Endothelial cell of umbilical vein (primary cell): ENCODE measurements around the gene ERAP2. TPM values are rescaled to one million over a fixed set of nuclear protein-coding genes. Genes with fewer than 3 reads are reported as not detected.

ENCODE experiments used
- BruUV-seq: library from RNA; stranded (reverse); fragments of 400-500 nt; replicated peaks from 2 replicates; lab custom pipeline; 2021; lab: Mats Ljungman, UMichigan
- CTCF ChIA-PET: fragments of 300-600, 350-600 bp; sonication (Branson Sonifier 250); formaldehyde crosslinking; loops from one replicate; lab custom pipeline; 2021; ENCODE audit warnings: antibody characterized with exemption, inconsistent platforms; lab: Charles Lee
- POLR2A ChIA-PET: fragments of 300-600, 350-600 bp; sonication (Branson Sonifier 250); formaldehyde crosslinking; loops from one replicate; lab custom pipeline; 2021; ENCODE audit warnings: antibody characterized with exemption, inconsistent platforms; lab: Charles Lee
- DNase-seq: peaks from one replicate; pipeline ENCODE4 v3.0.0-alpha.2; 2011; ENCODE audit warnings: low read depth, low spot score
- FAIRE-seq: peaks from 2 replicates; lab custom pipeline; 2011; peaks lifted over from hg19 to GRCh38; lab: Jason Lieb, UNC
- H2AFZ ChIP-seq: 2 replicates; pipeline ENCODE4 v1.6.0; 2012; ENCODE audit warnings: low read depth, low read length, control low read depth, inconsistent platforms
- H3K27ac ChIP-seq: 2 replicates; pipeline ENCODE4 v1.5.1; 2011; ENCODE audit warnings: low read depth, mild to moderate bottlenecking, control low read depth, low read length, moderate library complexity; ENCODE audit not compliant: insufficient read depth
- H3K27me3 ChIP-seq, 2 experiments: 2 replicates each; pipeline versions ENCODE4 v1.6.0 to v1.6.1; 2011; ENCODE audit warnings: low read length in 2 of 2, mixed read lengths in 1 of 2; ENCODE audit not compliant: control insufficient read depth in 2 of 2, insufficient read depth in 2 of 2
- H3K36me3 ChIP-seq, 2 experiments: 2 replicates in 1 of 2; 3 replicates in 1 of 2; pipeline ENCODE4 v1.5.1; 2011; ENCODE audit warnings: low read length in 2 of 2, mild to moderate bottlenecking in 1 of 2, moderate library complexity in 1 of 2; ENCODE audit not compliant: control insufficient read depth in 2 of 2, insufficient read depth in 2 of 2; ENCODE audit errors: extremely low read depth in 1 of 2
- H3K4me1 ChIP-seq: 3 replicates; pipeline ENCODE4 v1.5.1; 2011; ENCODE audit warnings: mild to moderate bottlenecking, low read length; ENCODE audit not compliant: control insufficient read depth, insufficient read depth; ENCODE audit errors: extremely low read depth
- H3K4me2 ChIP-seq: 2 replicates; pipeline ENCODE4 v1.6.1; 2011; ENCODE audit warnings: low read length, control low read depth, mixed read lengths; ENCODE audit not compliant: insufficient read depth
- H3K4me3 ChIP-seq, 3 experiments: fragments of 200-600 bp in 1 of 3; sonication (generic), shearing (Covaris generic) in 1 of 3; replicated peaks in 1 of 3; 2 replicates each; pipeline ENCODE4 v1.5.1; 2011 to 2016; ENCODE audit warnings: control low read depth in 3 of 3, low read length in 3 of 3, mild to moderate bottlenecking in 2 of 3, inconsistent platforms in 1 of 3, low read depth in 1 of 3, moderate library complexity in 1 of 3; ENCODE audit not compliant: insufficient read depth in 1 of 3
- H3K79me2 ChIP-seq: 2 replicates; pipeline ENCODE4 v1.6.0; 2012; ENCODE audit warnings: low read length, inconsistent platforms; ENCODE audit not compliant: control insufficient read depth, insufficient read depth
- H3K9ac ChIP-seq: replicated peaks from 2 replicates; pipeline ENCODE3; 2011; ENCODE audit warnings: low read length, control low read depth; ENCODE audit not compliant: insufficient read depth; ENCODE audit errors: extremely low read depth
- H3K9me1 ChIP-seq: replicated peaks from 3 replicates; pipeline ENCODE4 v1.6.0; 2011; ENCODE audit warnings: mild to moderate bottlenecking, low read length; ENCODE audit not compliant: control insufficient read depth, insufficient read depth; ENCODE audit errors: extremely low read depth
- H3K9me3 ChIP-seq: replicated peaks from 2 replicates; pipeline ENCODE4 v1.5.1; 2012; ENCODE audit warnings: low read length, inconsistent platforms; ENCODE audit not compliant: control insufficient read depth, insufficient read depth
- H4K20me1 ChIP-seq: replicated peaks from 2 replicates; pipeline ENCODE3; 2011; ENCODE audit warnings: mild to moderate bottlenecking, low read length; ENCODE audit not compliant: control insufficient read depth, insufficient read depth; ENCODE audit errors: extremely low read depth
- EZH2 ChIP-seq: IDR thresholded peaks from 2 replicates; pipeline ENCODE4 v1.6.1; 2012; ENCODE audit warnings: borderline replicate concordance, low read depth, mild to moderate bottlenecking, moderate library complexity, low read length, inconsistent platforms; ENCODE audit not compliant: severe bottlenecking
- FOS ChIP-seq: IDR thresholded peaks from 2 replicates; pipeline ENCODE4 v1.6.1; 2011; ENCODE audit warnings: mild to moderate bottlenecking, low read length, moderate library complexity, borderline replicate concordance; ENCODE audit not compliant: insufficient read depth
- GATA2 ChIP-seq: IDR thresholded peaks from 2 replicates; pipeline ENCODE4 v1.7.0; 2011; ENCODE audit warnings: low read depth, mild to moderate bottlenecking, moderate library complexity, mixed read lengths, low read length; ENCODE audit not compliant: insufficient read length, insufficient read depth
- JUN ChIP-seq: IDR thresholded peaks from 2 replicates; pipeline ENCODE4 v1.6.1; 2011; ENCODE audit warnings: borderline replicate concordance, low read depth; ENCODE audit not compliant: insufficient read length, insufficient read depth
- MYC ChIP-seq: IDR thresholded peaks from one replicate; pipeline ENCODE4 v1.6.1; 2011; ENCODE audit warnings: mild to moderate bottlenecking, low read depth, low read length
- POLR2A ChIP-seq: IDR thresholded peaks from 2 replicates; pipeline ENCODE4 v1.6.1; 2012; ENCODE audit warnings: low read depth, mild to moderate bottlenecking, control low read depth, low read length
- POLR2AphosphoS5 ChIP-seq: IDR thresholded peaks from 2 replicates; pipeline ENCODE4 v1.6.1; 2012; ENCODE audit warnings: low read depth, mild to moderate bottlenecking, control low read depth, low read length, moderate library complexity; ENCODE audit not compliant: insufficient read depth
- dilution Hi-C: fragments of 300-500 bp; cut with MboI; formaldehyde crosslinking; loops from one replicate; pipeline ENCODE4 v1.15.0; 2019; ENCODE audit warnings: low sequenced_read_pairs; ENCODE audit not compliant: extremely low pct_ligation_motif_present
- intact Hi-C: fragments of 100-400 bp; cut with micrococcal nuclease; formaldehyde crosslinking; loops from one replicate; pipeline ENCODE4 v1.10.0; 2022
- polyA plus RNA-seq, 4 experiments: library from polyadenylated mRNA; depleted of rRNA in 3 of 4; stranded (reverse) in 3 of 4; unstranded in 1 of 4; fragments of >200 nt; gene quantifications; 2 replicates each; pipeline versions ENCODE4 v1.2.1 to v1.2.3, GENCODE V29; 2011 to 2012; ENCODE audit warnings: missing spikeins in 1 of 4
- total RNA-seq: library from RNA; stranded (reverse); gene quantifications from 2 replicates; pipeline ENCODE4 v1.2.3, GENCODE V29; 2021
- TF ChIP-seq, protein P1 (sequence below), 2 donors: IDR thresholded peaks; 1 replicate in 1 of 2; 2 replicates in 1 of 2; pipeline ENCODE4 v1.5.1; 2011; ENCODE audit warnings: low read length in 2 of 2, mild to moderate bottlenecking in 2 of 2, moderate library complexity in 2 of 2, control low read depth in 1 of 2, inconsistent platforms in 1 of 2, low read depth in 1 of 2; ENCODE audit not compliant: insufficient read depth in 1 of 2; ENCODE audit errors: extremely low read depth in 1 of 2
- TF ChIP-seq, protein P2 (sequence below): IDR thresholded peaks from 2 replicates; pipeline ENCODE4 v1.6.1; 2011; ENCODE audit not compliant: insufficient read depth, insufficient read length

ERAP2 gene
- total and polyA plus RNA-seq, 2 donors (not counting 3 experiments of a cell fraction or from before 2014, with no cell fraction given): 3.1 to 10.0 TPM

DNA sequence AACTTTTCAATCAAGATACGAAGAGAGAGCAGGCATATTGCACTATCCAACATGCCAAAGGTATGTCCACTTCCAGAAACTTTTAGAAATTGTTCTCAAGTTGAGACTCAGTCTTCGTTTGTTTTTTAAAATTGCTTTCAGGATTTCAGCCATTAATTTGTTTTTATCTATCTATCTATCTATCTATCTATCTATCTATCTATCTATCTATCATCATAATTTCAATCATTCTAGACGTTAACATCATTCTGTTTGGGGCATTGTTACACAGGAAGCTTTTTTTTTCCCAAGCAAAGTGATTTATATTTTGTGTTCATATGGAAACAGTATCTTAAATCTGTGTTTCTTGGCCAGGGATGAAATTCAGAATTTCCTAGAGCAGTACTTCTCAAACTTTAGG lies 7.6 kb downstream of the ERAP2 start:
- Histone ChIP-seq H2AFZ (no peak overlapping the region), H3K27ac (no peak overlapping the region), H3K79me2 (no peaks in the 10 kb centered on the region), H3K4me3 (no peak overlapping the region), H3K27me3 (no peaks in the 10 kb centered on the region), H3K9ac (no peak overlapping the region), H4K20me1 (no peaks in the 10 kb centered on the region), H3K4me1 (peaks cover 40% of the 10 kb centered on the region), H3K9me1 (no peaks in the 10 kb centered on the region), H3K4me2 (no peak overlapping the region), H3K36me3 (no peaks in the 10 kb centered on the region), H3K9me3 (no peaks in the 10 kb centered on the region)
- FAIRE-seq: no peak
- ChIA-PET POLR2A (no interaction called here), CTCF (interaction anchor here (0.8 to 1.5 kb wide), 2 partner anchors 15 to 18 kb away, joined by 3 read pairs; no protein-coding TSS in a partner anchor)
- no TSS peak for BruUV-seq
- no peak for DNase-seq
- no peak for TF ChIP-seq JUN
- TF ChIP-seq MYC: no peak
- no peak for TF ChIP-seq FOS
- dilution Hi-C loops (no loop called here), intact Hi-C loops (loop anchor here (5.0 kb wide), 1 partner anchor 1888 kb away; the partner anchor contains the start of gene RGMB)

DNA sequence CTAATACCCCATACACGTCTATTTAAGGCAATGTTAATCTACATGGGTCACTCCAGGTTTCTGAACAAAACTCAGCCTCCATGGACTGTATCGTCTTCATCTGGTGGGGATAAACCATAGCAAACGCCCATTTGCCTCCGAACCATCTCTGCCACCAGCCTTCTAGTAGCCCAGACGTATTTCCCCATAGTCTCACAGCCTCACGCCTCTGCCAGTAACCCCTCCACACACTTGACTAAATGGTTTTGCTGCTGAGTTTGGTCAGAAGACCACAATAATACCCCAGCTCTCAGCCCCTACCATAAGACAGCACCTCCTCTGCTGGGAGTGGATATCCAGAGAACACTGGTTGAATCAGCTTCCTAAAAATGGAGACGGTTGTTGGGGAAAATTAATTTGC lies 8.7 kb downstream of the ERAP2 start:
- H3K36me3 ChIP-seq: no peaks in the 10 kb centered on the region
- DNase-seq: no peak
- H3K9me3 ChIP-seq: no peaks in the 10 kb centered on the region
- FAIRE-seq: no peak
- no peak overlapping the region for H2AFZ ChIP-seq
- H4K20me1 ChIP-seq: no peaks in the 10 kb centered on the region
- H3K4me1 ChIP-seq: peaks cover 32% of the 10 kb centered on the region
- no peak overlapping the region for H3K4me3 ChIP-seq
- H3K9me1 ChIP-seq: no peaks in the 10 kb centered on the region
- H3K9ac ChIP-seq: no peak overlapping the region
- intact Hi-C loops: loop anchor here (5.0 kb wide), 1 partner anchor 1887 kb away; the partner anchor contains the start of gene RGMB
- H3K79me2 ChIP-seq: no peaks in the 10 kb centered on the region
- H3K27me3 ChIP-seq: no peaks in the 10 kb centered on the region
- TF ChIP-seq POLR2AphosphoS5 (no peak), GATA2 (no peak), POLR2A (no peak), FOS (no peak), JUN (no peak), MYC (no peak), EZH2 (no peak)
- TF ChIP-seq, protein P1, sequence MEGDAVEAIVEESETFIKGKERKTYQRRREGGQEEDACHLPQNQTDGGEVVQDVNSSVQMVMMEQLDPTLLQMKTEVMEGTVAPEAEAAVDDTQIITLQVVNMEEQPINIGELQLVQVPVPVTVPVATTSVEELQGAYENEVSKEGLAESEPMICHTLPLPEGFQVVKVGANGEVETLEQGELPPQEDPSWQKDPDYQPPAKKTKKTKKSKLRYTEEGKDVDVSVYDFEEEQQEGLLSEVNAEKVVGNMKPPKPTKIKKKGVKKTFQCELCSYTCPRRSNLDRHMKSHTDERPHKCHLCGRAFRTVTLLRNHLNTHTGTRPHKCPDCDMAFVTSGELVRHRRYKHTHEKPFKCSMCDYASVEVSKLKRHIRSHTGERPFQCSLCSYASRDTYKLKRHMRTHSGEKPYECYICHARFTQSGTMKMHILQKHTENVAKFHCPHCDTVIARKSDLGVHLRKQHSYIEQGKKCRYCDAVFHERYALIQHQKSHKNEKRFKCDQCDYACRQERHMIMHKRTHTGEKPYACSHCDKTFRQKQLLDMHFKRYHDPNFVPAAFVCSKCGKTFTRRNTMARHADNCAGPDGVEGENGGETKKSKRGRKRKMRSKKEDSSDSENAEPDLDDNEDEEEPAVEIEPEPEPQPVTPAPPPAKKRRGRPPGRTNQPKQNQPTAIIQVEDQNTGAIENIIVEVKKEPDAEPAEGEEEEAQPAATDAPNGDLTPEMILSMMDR (IDR thresholded peaks at IDR 0.05; ENCODE audit: extremely low read depth in 1 of 2, insufficient read depth in 1 of 2, low read depth in 1 of 2, low read length in 2 of 2): no peak
- TF ChIP-seq, protein P2, sequence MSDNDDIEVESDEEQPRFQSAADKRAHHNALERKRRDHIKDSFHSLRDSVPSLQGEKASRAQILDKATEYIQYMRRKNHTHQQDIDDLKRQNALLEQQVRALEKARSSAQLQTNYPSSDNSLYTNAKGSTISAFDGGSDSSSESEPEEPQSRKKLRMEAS: no peak
- CTCF ChIA-PET: interaction anchor here (1.1 to 1.8 kb wide), 4 partner anchors 12 to 133 kb away, joined by 3 to 10 read pairs (median 4); no protein-coding TSS in a partner anchor
- POLR2A ChIA-PET: no interaction called here
- BruUV-seq: no TSS peak
- no peak overlapping the region for H3K4me2 ChIP-seq
- no peak overlapping the region for H3K27ac ChIP-seq
- dilution Hi-C loops: no loop called here
